HEK293 (cell line): ENCODE data around the gene CEP85.

Experiments used
- ZNF140 ChIP-seq: fragments of 450-650 bp; formaldehyde crosslinking; IDR thresholded peaks from 2 replicates; pipeline ENCODE4 v1.5.1; 2016; ENCODE audit warnings: missing biosample characterization, missing genetic modification characterization
- ZNF214 ChIP-seq: fragments of 450-650 bp; formaldehyde crosslinking; IDR thresholded peaks from 2 replicates; pipeline ENCODE4 v1.5.1; 2017; ENCODE audit warnings: missing biosample characterization, mild to moderate bottlenecking, missing genetic modification characterization, borderline replicate concordance
- ZNF223 ChIP-seq: fragments of 450-650 bp; formaldehyde crosslinking; IDR thresholded peaks from 2 replicates; pipeline ENCODE4 v1.5.1; 2016; ENCODE audit warnings: missing biosample characterization, missing genetic modification characterization
- ZNF23 ChIP-seq: fragments of 450-650 bp; formaldehyde crosslinking; IDR thresholded peaks from 2 replicates; pipeline ENCODE4 v1.5.1; 2016; ENCODE audit warnings: missing biosample characterization, missing genetic modification characterization, borderline replicate concordance
- ZNF292 ChIP-seq: fragments of 450-650 bp; formaldehyde crosslinking; IDR thresholded peaks from 2 replicates; pipeline ENCODE4 v1.5.1; 2016; ENCODE audit warnings: low read depth, missing biosample characterization, missing genetic modification characterization, borderline replicate concordance
- ZNF362 ChIP-seq: fragments of 450-650 bp; formaldehyde crosslinking; IDR thresholded peaks from 2 replicates; pipeline ENCODE4 v1.5.1; 2016; ENCODE audit warnings: missing biosample characterization, missing genetic modification characterization
- ZNF529 ChIP-seq: fragments of 450-650 bp; formaldehyde crosslinking; IDR thresholded peaks from 2 replicates; pipeline ENCODE4 v1.5.1; 2017; ENCODE audit warnings: missing genetic modification characterization, missing biosample characterization; ENCODE audit not compliant: insufficient replicate concordance
- TF ChIP-seq, protein P1 (sequence below): fragments of 450-650 bp; formaldehyde crosslinking; IDR thresholded peaks from 2 replicates; pipeline ENCODE4 v1.5.1; 2016; ENCODE audit warnings: missing biosample characterization, missing genetic modification characterization
- TF ChIP-seq, protein P2 (sequence below): fragments of 450-650 bp; formaldehyde crosslinking; IDR thresholded peaks from 2 replicates; pipeline ENCODE4 v1.5.1; 2016; ENCODE audit warnings: missing biosample characterization, missing genetic modification characterization
- TF ChIP-seq, protein P3 (sequence below): fragments of 450-650 bp; formaldehyde crosslinking; IDR thresholded peaks from 2 replicates; pipeline ENCODE4 v1.5.1; 2016; ENCODE audit warnings: missing biosample characterization, missing genetic modification characterization
- TF ChIP-seq, protein P4 (sequence below): fragments of 450-650 bp; formaldehyde crosslinking; IDR thresholded peaks from 2 replicates; pipeline ENCODE4 v1.5.1; 2016; ENCODE audit warnings: missing biosample characterization, missing genetic modification characterization, low read depth
- TF ChIP-seq, protein P5 (sequence below): fragments of 450-650 bp; formaldehyde crosslinking; conservative IDR thresholded peaks from 2 replicates; pipeline ENCODE4 v1.5.1; 2016; ENCODE audit warnings: low read depth, missing biosample characterization, missing genetic modification characterization

DNA sequence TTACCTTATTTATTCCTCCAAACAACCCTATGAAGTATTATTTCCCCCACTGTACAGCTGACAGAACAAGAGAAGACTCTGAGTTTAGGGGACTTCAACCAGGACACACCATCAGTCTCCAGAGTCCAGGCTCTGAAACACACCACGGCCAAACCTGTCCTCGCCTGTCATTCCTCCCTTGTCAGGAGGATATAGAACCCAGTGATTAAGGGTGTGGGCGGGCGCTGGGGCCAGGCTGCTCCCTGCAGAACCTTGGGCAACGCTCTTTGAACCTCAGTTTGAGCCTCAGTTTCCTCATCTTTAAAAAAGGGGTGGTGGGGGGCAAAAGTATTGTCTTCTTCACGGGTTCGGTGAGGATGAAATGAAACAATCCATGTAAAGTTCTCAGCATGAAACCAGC lies 9.4 kb upstream of the CEP85 start:
- TF ChIP-seq, protein P1, sequence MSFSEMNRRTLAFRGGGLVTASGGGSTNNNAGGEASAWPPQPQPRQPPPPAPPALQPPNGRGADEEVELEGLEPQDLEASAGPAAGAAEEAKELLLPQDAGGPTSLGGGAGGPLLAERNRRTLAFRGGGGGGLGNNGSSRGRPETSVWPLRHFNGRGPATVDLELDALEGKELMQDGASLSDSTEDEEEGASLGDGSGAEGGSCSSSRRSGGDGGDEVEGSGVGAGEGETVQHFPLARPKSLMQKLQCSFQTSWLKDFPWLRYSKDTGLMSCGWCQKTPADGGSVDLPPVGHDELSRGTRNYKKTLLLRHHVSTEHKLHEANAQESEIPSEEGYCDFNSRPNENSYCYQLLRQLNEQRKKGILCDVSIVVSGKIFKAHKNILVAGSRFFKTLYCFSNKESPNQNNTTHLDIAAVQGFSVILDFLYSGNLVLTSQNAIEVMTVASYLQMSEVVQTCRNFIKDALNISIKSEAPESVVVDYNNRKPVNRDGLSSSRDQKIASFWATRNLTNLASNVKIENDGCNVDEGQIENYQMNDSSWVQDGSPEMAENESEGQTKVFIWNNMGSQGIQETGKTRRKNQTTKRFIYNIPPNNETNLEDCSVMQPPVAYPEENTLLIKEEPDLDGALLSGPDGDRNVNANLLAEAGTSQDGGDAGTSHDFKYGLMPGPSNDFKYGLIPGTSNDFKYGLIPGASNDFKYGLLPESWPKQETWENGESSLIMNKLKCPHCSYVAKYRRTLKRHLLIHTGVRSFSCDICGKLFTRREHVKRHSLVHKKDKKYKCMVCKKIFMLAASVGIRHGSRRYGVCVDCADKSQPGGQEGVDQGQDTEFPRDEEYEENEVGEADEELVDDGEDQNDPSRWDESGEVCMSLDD (tag by site-specific recombination), result no peak
- TF ChIP-seq, protein P2, sequence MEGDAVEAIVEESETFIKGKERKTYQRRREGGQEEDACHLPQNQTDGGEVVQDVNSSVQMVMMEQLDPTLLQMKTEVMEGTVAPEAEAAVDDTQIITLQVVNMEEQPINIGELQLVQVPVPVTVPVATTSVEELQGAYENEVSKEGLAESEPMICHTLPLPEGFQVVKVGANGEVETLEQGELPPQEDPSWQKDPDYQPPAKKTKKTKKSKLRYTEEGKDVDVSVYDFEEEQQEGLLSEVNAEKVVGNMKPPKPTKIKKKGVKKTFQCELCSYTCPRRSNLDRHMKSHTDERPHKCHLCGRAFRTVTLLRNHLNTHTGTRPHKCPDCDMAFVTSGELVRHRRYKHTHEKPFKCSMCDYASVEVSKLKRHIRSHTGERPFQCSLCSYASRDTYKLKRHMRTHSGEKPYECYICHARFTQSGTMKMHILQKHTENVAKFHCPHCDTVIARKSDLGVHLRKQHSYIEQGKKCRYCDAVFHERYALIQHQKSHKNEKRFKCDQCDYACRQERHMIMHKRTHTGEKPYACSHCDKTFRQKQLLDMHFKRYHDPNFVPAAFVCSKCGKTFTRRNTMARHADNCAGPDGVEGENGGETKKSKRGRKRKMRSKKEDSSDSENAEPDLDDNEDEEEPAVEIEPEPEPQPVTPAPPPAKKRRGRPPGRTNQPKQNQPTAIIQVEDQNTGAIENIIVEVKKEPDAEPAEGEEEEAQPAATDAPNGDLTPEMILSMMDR (tag by site-specific recombination), result no peak
- TF ChIP-seq ZNF292 (tag by site-specific recombination) (no peak), ZNF362 (tag by site-specific recombination) (no peak), ZNF23 (tag by site-specific recombination) (no peak), ZNF529 (tag by site-specific recombination) (no peak), ZNF223 (tag by site-specific recombination) (no peak), ZNF140 (tag by site-specific recombination) (no peak), ZNF214 (no peak)
- TF ChIP-seq, protein P3, sequence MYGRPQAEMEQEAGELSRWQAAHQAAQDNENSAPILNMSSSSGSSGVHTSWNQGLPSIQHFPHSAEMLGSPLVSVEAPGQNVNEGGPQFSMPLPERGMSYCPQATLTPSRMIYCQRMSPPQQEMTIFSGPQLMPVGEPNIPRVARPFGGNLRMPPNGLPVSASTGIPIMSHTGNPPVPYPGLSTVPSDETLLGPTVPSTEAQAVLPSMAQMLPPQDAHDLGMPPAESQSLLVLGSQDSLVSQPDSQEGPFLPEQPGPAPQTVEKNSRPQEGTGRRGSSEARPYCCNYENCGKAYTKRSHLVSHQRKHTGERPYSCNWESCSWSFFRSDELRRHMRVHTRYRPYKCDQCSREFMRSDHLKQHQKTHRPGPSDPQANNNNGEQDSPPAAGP (tag by site-specific recombination), result no peak
- TF ChIP-seq, protein P4, sequence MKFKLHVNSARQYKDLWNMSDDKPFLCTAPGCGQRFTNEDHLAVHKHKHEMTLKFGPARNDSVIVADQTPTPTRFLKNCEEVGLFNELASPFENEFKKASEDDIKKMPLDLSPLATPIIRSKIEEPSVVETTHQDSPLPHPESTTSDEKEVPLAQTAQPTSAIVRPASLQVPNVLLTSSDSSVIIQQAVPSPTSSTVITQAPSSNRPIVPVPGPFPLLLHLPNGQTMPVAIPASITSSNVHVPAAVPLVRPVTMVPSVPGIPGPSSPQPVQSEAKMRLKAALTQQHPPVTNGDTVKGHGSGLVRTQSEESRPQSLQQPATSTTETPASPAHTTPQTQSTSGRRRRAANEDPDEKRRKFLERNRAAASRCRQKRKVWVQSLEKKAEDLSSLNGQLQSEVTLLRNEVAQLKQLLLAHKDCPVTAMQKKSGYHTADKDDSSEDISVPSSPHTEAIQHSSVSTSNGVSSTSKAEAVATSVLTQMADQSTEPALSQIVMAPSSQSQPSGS (tag by site-specific recombination), result no peak
- TF ChIP-seq, protein P5, sequence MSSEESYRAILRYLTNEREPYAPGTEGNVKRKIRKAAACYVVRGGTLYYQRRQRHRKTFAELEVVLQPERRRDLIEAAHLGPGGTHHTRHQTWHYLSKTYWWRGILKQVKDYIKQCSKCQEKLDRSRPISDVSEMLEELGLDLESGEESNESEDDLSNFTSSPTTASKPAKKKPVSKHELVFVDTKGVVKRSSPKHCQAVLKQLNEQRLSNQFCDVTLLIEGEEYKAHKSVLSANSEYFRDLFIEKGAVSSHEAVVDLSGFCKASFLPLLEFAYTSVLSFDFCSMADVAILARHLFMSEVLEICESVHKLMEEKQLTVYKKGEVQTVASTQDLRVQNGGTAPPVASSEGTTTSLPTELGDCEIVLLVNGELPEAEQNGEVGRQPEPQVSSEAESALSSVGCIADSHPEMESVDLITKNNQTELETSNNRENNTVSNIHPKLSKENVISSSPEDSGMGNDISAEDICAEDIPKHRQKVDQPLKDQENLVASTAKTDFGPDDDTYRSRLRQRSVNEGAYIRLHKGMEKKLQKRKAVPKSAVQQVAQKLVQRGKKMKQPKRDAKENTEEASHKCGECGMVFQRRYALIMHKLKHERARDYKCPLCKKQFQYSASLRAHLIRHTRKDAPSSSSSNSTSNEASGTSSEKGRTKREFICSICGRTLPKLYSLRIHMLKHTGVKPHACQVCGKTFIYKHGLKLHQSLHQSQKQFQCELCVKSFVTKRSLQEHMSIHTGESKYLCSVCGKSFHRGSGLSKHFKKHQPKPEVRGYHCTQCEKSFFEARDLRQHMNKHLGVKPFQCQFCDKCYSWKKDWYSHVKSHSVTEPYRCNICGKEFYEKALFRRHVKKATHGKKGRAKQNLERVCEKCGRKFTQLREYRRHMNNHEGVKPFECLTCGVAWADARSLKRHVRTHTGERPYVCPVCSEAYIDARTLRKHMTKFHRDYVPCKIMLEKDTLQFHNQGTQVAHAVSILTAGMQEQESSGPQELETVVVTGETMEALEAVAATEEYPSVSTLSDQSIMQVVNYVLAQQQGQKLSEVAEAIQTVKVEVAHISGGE, result no peak
